ENCODE results near the gene CABP4. TPM values are rescaled to one million over a fixed set of nuclear protein-coding genes. Genes with fewer than 3 reads are reported as not detected.

The CABP4 gene
- total and polyA plus RNA-seq, 2 donors (not counting 1 experiment from before 2014, with no cell fraction given): 3.2 to 5.2 TPM

- WGBS (ENCODE audit: insufficient coverage): 90% methylated on average over 25 of the region's 25 CpGs
- Histone ChIP-seq H2AFZ (ENCODE audit: insufficient read depth, low read depth, low read length, poor library complexity, severe bottlenecking) (no peak overlapping the region), H3K9me3 (ENCODE audit: control extremely low read depth in 1 of 3, control insufficient read depth in 2 of 3, insufficient read depth in 1 of 3, low read length in 2 of 3) (no peaks in the 10 kb centered on the region), H3K4me3 (ENCODE audit: control extremely low read depth in 1 of 5, extremely low read depth in 1 of 5, insufficient read depth in 1 of 5, low read depth in 2 of 5, low read length in 4 of 5) (no peak overlapping the region), H4K20me1 (ENCODE audit: control insufficient read depth, insufficient read depth, low read length, poor library complexity, severe bottlenecking) (peaks cover 79% of the 10 kb centered on the region), H3K79me2 (ENCODE audit: control insufficient read depth, insufficient read depth, low read length) (peaks cover 54% of the 10 kb centered on the region), H3K27me3 (replicated peaks in 1 of 4; ENCODE audit: control extremely low read depth in 1 of 4, control insufficient read depth in 3 of 4, insufficient read depth in 4 of 4, low read length in 3 of 4) (no peaks in the 10 kb centered on the region), H3K9ac (ENCODE audit: low read length) (no peak overlapping the region), H3K4me2 (replicated peaks; ENCODE audit: low read depth, low read length, poor library complexity, severe bottlenecking) (no peak overlapping the region), H3K27ac (ENCODE audit: low read length in 2 of 2) (no peak overlapping the region), H3K36me3 (replicated peaks in 1 of 2; ENCODE audit: control extremely low read depth in 1 of 2, control insufficient read depth in 1 of 2, extremely low read depth in 1 of 2, insufficient read depth in 2 of 2, low read length in 1 of 2) (peaks cover 0 to 73% of the 10 kb centered on the region in 2 experiments), H3K4me1 (ENCODE audit: control insufficient read depth in 2 of 2, insufficient read depth in 2 of 2, low read length in 2 of 2) (peaks cover 26 to 39% of the 10 kb centered on the region in 2 donors)
- DNase-seq (no peak), ATAC-seq (ENCODE audit: low read depth) (no peak)
- peak overlapping the region; percentile 28 for H3K27ac Mint-ChIP-seq
- POLR2A ChIA-PET: interaction anchor here (0.6 to 1.2 kb wide), 3 partner anchors 88 to 157 kb away, joined by 3 to 5 read pairs (median 3); partner anchors contain the start of gene PPP1CA
- no peak for TF ChIP-seq CTCF (IDR thresholded peaks at IDR 0.05)
- no peak for TF ChIP-seq EZH2 (IDR thresholded peaks at IDR 0.05; ENCODE audit: borderline replicate concordance, insufficient read depth, low read depth, low read length, poor library complexity, severe bottlenecking)
- H3K27me3 Mint-ChIP-seq: no peaks in the 10 kb centered on the region
- intact Hi-C loops (cut with micrococcal nuclease): no loop called here
- no peaks in the 10 kb centered on the region for H3K9me3 Mint-ChIP-seq (ENCODE audit: insufficient read depth)
- H3K4me1 Mint-ChIP-seq: peaks cover 38% of the 10 kb centered on the region
- CTCF ChIA-PET: interaction anchor here (0.6 to 1.7 kb wide), 4 partner anchors 16 to 103 kb away, joined by 3 to 5 read pairs (median 3); partner anchors contain the start of gene PITPNM1
- H3K4me3 Mint-ChIP-seq: no peak overlapping the region
Observed at GRCh38 chr11:67489203-67489884, 34.2 kb downstream of the CABP4 start.

All from B cell (primary cell).